ENCODE measurements around the gene FAM120C. TPM values are rescaled to one million over a fixed set of nuclear protein-coding genes. Genes with fewer than 3 reads are reported as not detected.

Gene FAM120C
- total RNA-seq, 4 donors from 2014 or later, result 5.0 to 15.6 (median 14.5) TPM

DNA sequence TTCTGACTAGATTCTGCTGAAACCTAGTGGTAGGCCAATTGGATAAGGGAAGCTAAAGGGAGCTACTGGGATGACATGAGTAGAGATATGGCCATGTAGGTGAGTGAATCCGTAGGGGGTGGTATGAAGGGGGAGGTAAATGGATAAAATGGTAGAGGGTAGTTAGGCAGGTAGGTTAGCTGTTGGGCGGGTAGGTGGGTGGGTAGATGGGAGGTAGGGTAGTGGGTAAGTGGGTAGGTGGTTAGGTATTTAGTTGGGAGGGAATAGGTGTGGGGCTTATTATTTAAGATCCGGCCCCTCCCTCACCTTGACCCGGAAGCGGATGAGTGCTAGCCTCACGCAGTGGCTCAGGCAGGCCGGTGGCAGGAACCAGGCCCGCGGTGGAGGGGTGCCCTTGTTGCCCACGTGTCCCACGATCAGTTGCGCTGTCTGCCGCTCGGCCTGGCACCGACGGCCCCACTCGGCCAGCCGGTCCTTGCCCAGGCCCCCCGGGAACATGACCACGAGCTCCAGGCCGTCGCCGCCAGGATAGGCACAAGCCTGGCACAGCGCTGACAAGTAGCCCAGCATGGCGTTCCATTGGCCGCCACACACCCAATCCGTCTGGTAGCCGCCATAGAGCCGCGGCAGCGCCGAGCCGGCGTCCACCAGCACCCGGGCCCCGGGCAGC lies 725 bp downstream of the FAM120C start:
- peak overlapping the region; percentile 22 to 56 (median 51) for H3K4me3 ChIP-seq (replicated peaks in 1 of 3)
- peak overlapping the region in 2 of 3 donors; percentile 74 to 76 for H3K27ac ChIP-seq
- no peaks in the 10 kb centered on the region for H3K36me3 ChIP-seq
- 3 to 12% methylated on average over 4 to 5 of the region's 36 CpGs for WGBS, 2 donors
- DNase-seq, result peak; percentile 64 to 65
- TF ChIP-seq, protein P1, sequence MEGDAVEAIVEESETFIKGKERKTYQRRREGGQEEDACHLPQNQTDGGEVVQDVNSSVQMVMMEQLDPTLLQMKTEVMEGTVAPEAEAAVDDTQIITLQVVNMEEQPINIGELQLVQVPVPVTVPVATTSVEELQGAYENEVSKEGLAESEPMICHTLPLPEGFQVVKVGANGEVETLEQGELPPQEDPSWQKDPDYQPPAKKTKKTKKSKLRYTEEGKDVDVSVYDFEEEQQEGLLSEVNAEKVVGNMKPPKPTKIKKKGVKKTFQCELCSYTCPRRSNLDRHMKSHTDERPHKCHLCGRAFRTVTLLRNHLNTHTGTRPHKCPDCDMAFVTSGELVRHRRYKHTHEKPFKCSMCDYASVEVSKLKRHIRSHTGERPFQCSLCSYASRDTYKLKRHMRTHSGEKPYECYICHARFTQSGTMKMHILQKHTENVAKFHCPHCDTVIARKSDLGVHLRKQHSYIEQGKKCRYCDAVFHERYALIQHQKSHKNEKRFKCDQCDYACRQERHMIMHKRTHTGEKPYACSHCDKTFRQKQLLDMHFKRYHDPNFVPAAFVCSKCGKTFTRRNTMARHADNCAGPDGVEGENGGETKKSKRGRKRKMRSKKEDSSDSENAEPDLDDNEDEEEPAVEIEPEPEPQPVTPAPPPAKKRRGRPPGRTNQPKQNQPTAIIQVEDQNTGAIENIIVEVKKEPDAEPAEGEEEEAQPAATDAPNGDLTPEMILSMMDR (IDR thresholded peaks at IDR 0.05), result no peak
- peak in 1 of 2 donors; percentile 26 for TF ChIP-seq POLR2A (IDR thresholded peaks at IDR 0.05)
- H3K27me3 ChIP-seq, result no peaks in the 10 kb centered on the region
- H3K4me1 ChIP-seq, result peaks cover 0 to 11% of the 10 kb centered on the region in 2 donors
- H3K9me3 ChIP-seq, result no peaks in the 10 kb centered on the region
- intact Hi-C loops (cut with DNase I), result no loop called here

DNA sequence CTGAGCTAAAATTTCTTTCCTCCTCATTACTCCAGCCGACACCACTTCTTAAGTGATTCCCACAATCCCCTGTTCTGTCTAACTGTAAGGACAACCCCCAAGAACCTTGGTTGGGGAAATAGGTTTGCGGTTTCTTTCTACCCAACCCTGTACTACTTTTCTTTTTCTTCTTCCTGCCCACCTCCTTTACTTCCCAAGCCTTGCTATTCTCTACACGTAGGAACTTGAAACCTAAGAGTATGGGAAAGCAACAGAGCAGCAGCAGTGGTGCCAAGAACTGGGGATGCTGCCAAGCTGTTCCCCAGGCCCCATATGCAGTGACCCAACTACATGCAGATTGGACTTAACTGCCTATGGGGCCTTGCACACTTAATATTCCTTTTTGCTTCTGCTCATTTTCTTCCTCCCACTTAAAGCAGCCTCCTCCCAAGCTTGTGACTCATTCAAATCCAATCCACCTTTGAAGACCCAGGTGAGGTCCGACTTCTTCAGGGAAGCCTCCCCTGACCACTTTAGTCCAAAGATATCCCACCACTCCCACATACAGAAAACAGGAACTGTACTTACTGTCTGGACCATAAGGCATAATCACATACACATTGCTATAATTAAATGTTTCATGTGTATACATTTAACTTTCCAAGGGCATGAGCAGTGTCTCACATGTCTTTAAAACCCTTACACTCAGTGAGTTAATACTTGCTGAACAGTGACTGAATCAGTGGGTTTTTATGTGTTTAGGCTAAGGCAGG lies 1.7 kb downstream of the FAM120C start:
- H3K27ac ChIP-seq, result no peak overlapping the region
- TF ChIP-seq POLR2A (IDR thresholded peaks at IDR 0.05), result no peak
- TF ChIP-seq, protein P1 (IDR thresholded peaks at IDR 0.05), result no peak
- peaks cover 0 to 11% of the 10 kb centered on the region in 2 donors for H3K4me1 ChIP-seq
- no peaks in the 10 kb centered on the region for H3K36me3 ChIP-seq
- intact Hi-C loops (cut with DNase I), result no loop called here
- WGBS, 2 donors, result 33 to 45% methylated on average over 4 of the region's 4 CpGs
- H3K9me3 ChIP-seq, result no peaks in the 10 kb centered on the region
- no peak for DNase-seq
- peak overlapping the region in 1 of 3 donors; percentile 56 for H3K4me3 ChIP-seq (replicated peaks in 1 of 3)
- H3K27me3 ChIP-seq, result no peaks in the 10 kb centered on the region

DNA sequence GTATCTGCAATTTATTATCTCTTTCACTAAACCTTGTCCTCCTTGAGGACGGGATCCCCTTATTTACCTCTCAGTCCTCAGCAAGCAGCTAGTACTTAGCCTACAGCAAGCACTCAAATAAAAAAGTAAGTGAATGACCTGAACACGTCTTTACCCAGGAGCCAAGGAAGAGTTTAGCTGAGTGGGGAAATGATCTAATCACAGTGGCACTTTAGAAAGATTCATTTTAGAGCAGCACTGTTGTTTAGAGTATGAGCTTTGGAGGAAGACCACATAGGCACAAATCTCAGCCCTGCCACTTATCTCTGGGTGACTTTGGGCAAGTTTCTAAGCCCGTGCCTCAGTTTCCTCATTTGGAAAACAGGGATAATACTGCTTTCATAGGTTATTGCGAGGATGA lies 2.7 kb downstream of the FAM120C start:
- Histone ChIP-seq H3K36me3 (no peaks in the 10 kb centered on the region), H3K4me3 (replicated peaks in 1 of 3) (no peak overlapping the region), H3K9me3 (no peaks in the 10 kb centered on the region), H3K27ac (no peak overlapping the region), H3K27me3 (no peaks in the 10 kb centered on the region), H3K4me1 (peaks cover 0 to 11% of the 10 kb centered on the region in 2 donors)
- TF ChIP-seq, protein P1 (IDR thresholded peaks at IDR 0.05), result no peak
- no peak for TF ChIP-seq POLR2A (IDR thresholded peaks at IDR 0.05)
- 57 to 58% methylated on average over 4 of the region's 4 CpGs for WGBS, 2 donors
- intact Hi-C loops (cut with DNase I), result no loop called here
- no peak for DNase-seq

DNA sequence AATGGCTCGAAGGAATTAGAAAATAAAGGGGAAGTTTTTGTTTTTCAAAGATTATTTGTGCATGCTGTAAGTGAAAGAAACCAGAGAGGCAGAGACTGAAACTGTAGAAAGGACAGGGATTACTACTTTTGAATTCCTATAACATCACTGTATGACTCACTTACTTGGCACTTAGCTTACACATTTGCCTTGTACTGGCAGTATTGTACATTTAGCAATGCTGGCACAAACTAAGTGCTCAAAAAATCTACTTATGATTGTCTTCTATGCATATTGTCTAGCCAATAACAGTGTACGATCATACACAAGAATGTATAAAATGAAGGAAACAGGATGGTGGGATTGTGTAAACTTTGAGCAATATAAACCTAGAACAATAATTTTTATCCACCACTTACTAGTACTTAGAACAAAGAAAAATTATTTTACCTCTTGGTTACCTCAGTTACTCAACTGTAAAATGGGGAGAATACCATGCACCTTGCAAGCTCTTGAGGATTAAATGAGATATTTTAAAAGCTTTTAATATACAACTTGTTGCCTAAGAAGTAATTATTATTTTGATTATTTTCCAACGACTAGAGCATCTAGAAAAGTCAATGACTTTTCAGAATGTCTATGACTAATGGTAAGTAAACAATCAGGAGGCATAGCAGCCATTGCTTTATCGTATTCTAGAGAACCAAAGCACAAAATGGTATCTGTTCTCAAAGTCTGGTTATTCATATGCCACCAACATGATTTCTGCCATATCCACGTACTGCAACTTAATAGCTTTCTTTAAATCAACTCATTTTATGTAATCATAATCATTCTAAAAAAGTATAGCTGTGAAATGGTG lies 4.7 kb downstream of the FAM120C start:
- 77 to 85% methylated on average over 5 of the region's 5 CpGs for WGBS, 2 donors
- no peak for DNase-seq
- intact Hi-C loops (cut with DNase I), result no loop called here
- no peaks in the 10 kb centered on the region for H3K36me3 ChIP-seq
- peaks cover 0 to 11% of the 10 kb centered on the region in 2 donors for H3K4me1 ChIP-seq
- H3K9me3 ChIP-seq, result no peaks in the 10 kb centered on the region
- H3K4me3 ChIP-seq (replicated peaks in 1 of 3), result no peak overlapping the region
- TF ChIP-seq, protein P1 (IDR thresholded peaks at IDR 0.05), result no peak
- TF ChIP-seq POLR2A (IDR thresholded peaks at IDR 0.05), result no peak
- no peaks in the 10 kb centered on the region for H3K27me3 ChIP-seq
- no peak overlapping the region for H3K27ac ChIP-seq

All from thyroid gland (tissue), 4 donors.